SK-N-SH treated with all-trans-retinoic acid at 6 μM for 48 hours (cell line): ENCODE results near the gene KIF6.

Experiments
- ARNTL ChIP-seq: fragments of 450-650 bp; formaldehyde crosslinking; IDR thresholded peaks from 2 replicates; pipeline ENCODE4 v1.5.0; 2020; ENCODE audit warnings: low read depth, mild to moderate bottlenecking, moderate library complexity, borderline replicate concordance
- CREB5 ChIP-seq: fragments of 250-450 bp; sonication (Bioruptor Pico); IDR thresholded peaks from 2 replicates; pipeline ENCODE4 v1.5.1; 2020; ENCODE audit warnings: low read depth, mild to moderate bottlenecking, moderate library complexity
- ESRRG ChIP-seq: fragments of 250-450 bp; sonication (Bioruptor Pico); IDR thresholded peaks from 2 replicates; pipeline ENCODE4 v1.6.1; 2021; ENCODE audit warnings: mild to moderate bottlenecking
- GLIS3 ChIP-seq: fragments of 250-450 bp; sonication (Bioruptor Pico); IDR thresholded peaks from 2 replicates; pipeline ENCODE4 v1.5.0; 2020; ENCODE audit warnings: mild to moderate bottlenecking, moderate library complexity
- ISL1 ChIP-seq: fragments of 250-450 bp; sonication (Bioruptor Pico); IDR thresholded peaks from 2 replicates; pipeline ENCODE4 v2.1.2; 2022; ENCODE audit warnings: mild to moderate bottlenecking, moderate library complexity
- PATZ1 ChIP-seq: fragments of 250-450 bp; sonication (Bioruptor Pico); IDR thresholded peaks from 2 replicates; pipeline ENCODE4 v1.8.0; 2020; ENCODE audit warnings: mild to moderate bottlenecking, moderate library complexity, borderline replicate concordance
- RARB ChIP-seq: fragments of 250-450 bp; sonication (Bioruptor Pico); IDR thresholded peaks from 2 replicates; pipeline ENCODE4 v1.8.0; 2021; ENCODE audit warnings: mild to moderate bottlenecking, moderate library complexity
- TCF4 ChIP-seq: fragments of 250-450 bp; sonication (Bioruptor Pico); IDR thresholded peaks from 2 replicates; pipeline ENCODE4 v1.8.0; 2021; ENCODE audit warnings: mild to moderate bottlenecking, moderate library complexity, borderline replicate concordance
- ZFP3 ChIP-seq: fragments of 250-450 bp; sonication (Bioruptor Pico); IDR thresholded peaks from 2 replicates; pipeline ENCODE4 v1.5.0; 2020; ENCODE audit warnings: mild to moderate bottlenecking, moderate library complexity
- ZFP30 ChIP-seq: fragments of 450-650 bp; formaldehyde crosslinking; IDR thresholded peaks from 2 replicates; pipeline ENCODE4 v1.5.0; 2022; ENCODE audit warnings: mild to moderate bottlenecking, moderate library complexity
- ZNF8 ChIP-seq: fragments of 450-650 bp; formaldehyde crosslinking; IDR thresholded peaks from 2 replicates; pipeline ENCODE4 v1.5.0; 2020; ENCODE audit warnings: mild to moderate bottlenecking, moderate library complexity

- TF ChIP-seq PATZ1 (CRISPR knock-in tag), result no peak
- no peak for TF ChIP-seq GLIS3 (CRISPR knock-in tag)
- no peak for TF ChIP-seq ARNTL
- no peak for TF ChIP-seq ESRRG (CRISPR knock-in tag)
- no peak for TF ChIP-seq ZFP3 (CRISPR knock-in tag)
- no peak for TF ChIP-seq ZFP30 (CRISPR knock-in tag)
- no peak for TF ChIP-seq CREB5 (CRISPR knock-in tag)
- no peak for TF ChIP-seq TCF4 (CRISPR knock-in tag)
- no peak for TF ChIP-seq ISL1 (CRISPR knock-in tag)
- TF ChIP-seq RARB, result no peak
- TF ChIP-seq ZNF8 (CRISPR knock-in tag), result no peak
Measured at GRCh38 chr6:39550191-39550590, 175.0 kb downstream of the KIF6 start.
